Upper lobe of right lung (tissue), 1 donor: ENCODE measurements around the gene INTS2. TPM values are rescaled to one million over a fixed set of nuclear protein-coding genes. Genes with fewer than 3 reads are reported as not detected.
"Not testable (repeated sequence)": the region's sequence is repeated elsewhere in the genome, so short reads cannot be mapped to it uniquely, and the experiment has no call there.

Experiments used
- ATAC-seq: fragments of 200-7000 bp; cut with Tn5 transposase; one replicate; pipeline ENCODE4 v1.9.1; 2020; ENCODE audit warnings: mild to moderate bottlenecking, moderate library complexity
- DNase-seq: peaks from one replicate; pipeline ENCODE4 v3.0.0-alpha.2; 2020
- H3K27ac ChIP-seq: fragments of 200-600 bp; one replicate; pipeline ENCODE4 v1.8.0; 2022
- H3K27me3 ChIP-seq: fragments of 200-600 bp; one replicate; pipeline ENCODE4 v1.8.0; 2022; ENCODE audit warnings: mild to moderate bottlenecking
- H3K36me3 ChIP-seq: fragments of 200-600 bp; one replicate; pipeline ENCODE4 v1.8.0; 2022
- H3K4me1 ChIP-seq: fragments of 200-600 bp; one replicate; pipeline ENCODE4 v1.8.0; 2022
- H3K4me3 ChIP-seq: fragments of 200-600 bp; one replicate; pipeline ENCODE4 v1.8.0; 2022; ENCODE audit warnings: mild to moderate bottlenecking
- H3K9me3 ChIP-seq: fragments of 200-600 bp; one replicate; pipeline ENCODE4 v1.8.0; 2022
- CTCF ChIP-seq: fragments of 200-600 bp; IDR thresholded peaks from one replicate; pipeline ENCODE4 v1.8.0; 2022; ENCODE audit warnings: antibody characterized with exemption
- intact Hi-C: fragments of 100-400 bp; cut with DNase I; formaldehyde crosslinking; loops from one replicate; pipeline ENCODE4 v1.11.0; 2022
- total RNA-seq: library from RNA; stranded (reverse); fragmentation: NEBNext Ultra II Directional; extraction: Animal tissue kit (Norgen Biotek cat#: 25700); gene quantifications from one replicate; pipeline ENCODE4 v1.2.1, GENCODE V29; 2021
- donor health status: DM: no; HTN: yes; CAD: no; lungs with severe emphysema.

The INTS2 gene
- total RNA-seq, 1 donor from 2014 or later = 10.9 TPM

GRCh38 chr17:61942085-61942484 is 14.3 kb upstream of the INTS2 start:
- H3K9me3 ChIP-seq = no peaks in the 10 kb centered on the region
- TF ChIP-seq CTCF = no peak
- H3K27ac ChIP-seq = no peak overlapping the region
- no peak overlapping the region for H3K4me3 ChIP-seq
- intact Hi-C loops = no loop called here
- ATAC-seq (no peak), DNase-seq (no peak)
- H3K4me1 ChIP-seq = no peaks in the 10 kb centered on the region
- no peaks in the 10 kb centered on the region for H3K27me3 ChIP-seq
- peaks cover 45% of the 10 kb centered on the region for H3K36me3 ChIP-seq

GRCh38 chr17:61928101-61928436 is 287 bp upstream of the INTS2 start:
- Histone ChIP-seq H3K4me3 (peak overlapping the region; percentile 76), H3K27ac (peak overlapping the region; percentile 89), H3K9me3 (no peaks in the 10 kb centered on the region), H3K36me3 (peaks cover 21% of the 10 kb centered on the region), H3K4me1 (peaks cover 9% of the 10 kb centered on the region), H3K27me3 (no peaks in the 10 kb centered on the region)
- ATAC-seq (no peak), DNase-seq (no peak)
- intact Hi-C loops = no loop called here
- TF ChIP-seq CTCF = no peak

GRCh38 chr17:61926826-61927207 is 965 bp downstream of the INTS2 start:
- Histone ChIP-seq H3K4me1 (peaks cover 9% of the 10 kb centered on the region), H3K27ac (peak overlapping the region; percentile 89), H3K9me3 (no peaks in the 10 kb centered on the region), H3K36me3 (peaks cover 29% of the 10 kb centered on the region), H3K27me3 (no peaks in the 10 kb centered on the region), H3K4me3 (peak overlapping the region; percentile 76)
- no peak for TF ChIP-seq CTCF
- DNase-seq (no peak), ATAC-seq (no peak)
- intact Hi-C loops = no loop called here

GRCh38 chr17:61915162-61915561 is 12.6 kb downstream of the INTS2 start:
- H3K4me3 ChIP-seq, H3K4me1 ChIP-seq, H3K27ac ChIP-seq, ATAC-seq, H3K9me3 ChIP-seq, H3K27me3 ChIP-seq, DNase-seq, intact Hi-C loops: not testable (repeated sequence)
- H3K36me3 ChIP-seq = peaks cover 48% of the 10 kb centered on the region

GRCh38 chr17:61908292-61909037 is 19.3 kb downstream of the INTS2 start:
- TF ChIP-seq CTCF = no peak
- Histone ChIP-seq H3K27ac (no peak overlapping the region), H3K9me3 (no peaks in the 10 kb centered on the region), H3K4me3 (no peak overlapping the region), H3K4me1 (no peaks in the 10 kb centered on the region), H3K27me3 (no peaks in the 10 kb centered on the region), H3K36me3 (peaks cover 68% of the 10 kb centered on the region)
- DNase-seq (no peak), ATAC-seq (no peak)
- intact Hi-C loops = no loop called here

GRCh38 chr17:61907361-61907760 is 20.4 kb downstream of the INTS2 start:
- no peaks in the 10 kb centered on the region for H3K4me1 ChIP-seq
- H3K27me3 ChIP-seq = no peaks in the 10 kb centered on the region
- H3K9me3 ChIP-seq = no peaks in the 10 kb centered on the region
- no peak for TF ChIP-seq CTCF
- intact Hi-C loops = no loop called here
- no peak for ATAC-seq
- no peak for DNase-seq
- no peak overlapping the region for H3K27ac ChIP-seq
- peaks cover 77% of the 10 kb centered on the region for H3K36me3 ChIP-seq
- no peak overlapping the region for H3K4me3 ChIP-seq
